SK-N-MC (cell line): Measurements from ENCODE around the gene DAPK1.

Experiments
- DNase-seq: peaks from one replicate; pipeline ENCODE4 v3.0.0-alpha.2; 2011; ENCODE audit warnings: low read depth, low spot score
- H3K27ac ChIP-seq: fragments of 200-600 bp; sonication (generic); 2 replicates; pipeline ENCODE4 v1.5.1; 2016; ENCODE audit warnings: mixed run types
- H3K36me3 ChIP-seq: fragments of 200-600 bp; sonication (generic); 2 replicates; pipeline ENCODE4 v1.6.1; 2017; ENCODE audit warnings: antibody characterized with exemption, low read length, mixed read lengths; ENCODE audit not compliant: insufficient read depth
- H3K4me3 ChIP-seq: fragments of 200-600 bp; sonication (generic); 2 replicates; pipeline ENCODE4 v1.5.1; 2016
- H3K9ac ChIP-seq: fragments of 200-600 bp; sonication (generic); 2 replicates; pipeline ENCODE4 v1.8.0; 2017; ENCODE audit warnings: mixed run types, mixed read lengths; ENCODE audit not compliant: insufficient read length
- H3K9me3 ChIP-seq: fragments of 200-600 bp; sonication (generic); 2 replicates; pipeline ENCODE4 v1.6.1; 2017; ENCODE audit warnings: low read depth, mild to moderate bottlenecking, antibody characterized with exemption, low read length, moderate library complexity, mixed read lengths
- EZH2 ChIP-seq: fragments of 200-600 bp; sonication (generic); IDR thresholded peaks from one replicate; pipeline ENCODE4 v1.6.1; 2017; ENCODE audit warnings: antibody characterized with exemption
- FOXP2 ChIP-seq: optimal IDR thresholded peaks from 2 replicates; pipeline ENCODE3; 2011; ENCODE audit warnings: mild to moderate bottlenecking, moderate library complexity; ENCODE audit not compliant: insufficient read depth; ENCODE audit errors: extremely low read length, control extremely low read depth
- POLR2AphosphoS5 ChIP-seq: IDR thresholded peaks from 2 replicates; pipeline ENCODE4 v1.6.1; 2012; ENCODE audit warnings: mild to moderate bottlenecking, low read depth, low read length, borderline replicate concordance

DAPK1 gene

GRCh38 chr9:87594662-87595061 is 97.0 kb downstream of the DAPK1 start:
- Histone ChIP-seq H3K4me3 (no peak overlapping the region), H3K9ac (no peak overlapping the region), H3K9me3 (no peaks in the 10 kb centered on the region), H3K27ac (no peak overlapping the region), H3K36me3 (no peaks in the 10 kb centered on the region)
- no peak for TF ChIP-seq FOXP2
- no peak for TF ChIP-seq POLR2AphosphoS5
- TF ChIP-seq EZH2: no peak
- no peak for DNase-seq

DNA sequence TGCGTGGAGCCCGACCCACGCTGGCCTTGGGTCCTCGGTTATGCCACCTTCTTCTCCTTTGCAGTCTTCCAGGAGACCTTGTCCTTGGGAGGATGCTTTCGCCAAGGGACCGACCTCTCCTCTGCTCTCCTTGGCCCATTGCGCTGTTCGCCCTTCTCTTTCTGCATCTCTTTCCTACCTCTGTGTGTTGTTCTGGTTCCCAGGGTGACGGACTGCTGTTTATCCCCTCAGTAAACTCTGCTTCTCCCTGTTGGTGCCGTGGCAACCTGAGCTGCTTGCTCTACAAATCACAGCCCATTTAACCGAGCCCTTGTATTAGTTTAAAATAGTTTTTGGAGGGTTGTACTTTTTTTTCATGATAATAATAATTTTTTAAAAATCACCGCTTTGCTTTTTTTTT is 97.9 kb downstream of the DAPK1 start:
- DNase-seq: no peak
- H3K9ac ChIP-seq: no peak overlapping the region
- no peaks in the 10 kb centered on the region for H3K9me3 ChIP-seq
- H3K36me3 ChIP-seq: no peaks in the 10 kb centered on the region
- TF ChIP-seq FOXP2 (no peak), EZH2 (no peak), POLR2AphosphoS5 (no peak)
- no peak overlapping the region for H3K4me3 ChIP-seq
- no peak overlapping the region for H3K27ac ChIP-seq

DNA sequence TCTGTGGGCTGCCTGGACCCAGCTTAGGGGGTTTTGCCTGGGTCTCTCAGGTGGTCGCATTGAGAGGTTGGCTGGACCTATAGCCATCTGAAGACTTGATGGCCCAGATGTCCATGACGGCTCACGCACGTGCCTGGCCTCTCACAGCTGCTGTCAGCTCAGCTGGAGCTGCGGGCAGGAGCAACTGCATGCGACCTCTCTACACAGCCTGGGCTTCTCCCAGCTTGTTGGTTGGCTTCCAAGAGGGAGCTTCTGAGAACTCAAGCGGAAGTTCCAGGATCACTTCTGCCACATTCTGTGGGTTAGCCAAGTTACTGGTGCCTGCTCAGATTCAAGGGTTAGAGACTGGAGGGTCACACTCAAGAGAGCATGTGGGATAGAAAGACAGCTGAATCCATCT is 99.2 kb downstream of the DAPK1 start:
- TF ChIP-seq POLR2AphosphoS5 (no peak), FOXP2 (no peak), EZH2 (no peak)
- Histone ChIP-seq H3K27ac (no peak overlapping the region), H3K9ac (no peak overlapping the region), H3K4me3 (no peak overlapping the region), H3K36me3 (no peaks in the 10 kb centered on the region), H3K9me3 (no peaks in the 10 kb centered on the region)
- no peak for DNase-seq

DNA sequence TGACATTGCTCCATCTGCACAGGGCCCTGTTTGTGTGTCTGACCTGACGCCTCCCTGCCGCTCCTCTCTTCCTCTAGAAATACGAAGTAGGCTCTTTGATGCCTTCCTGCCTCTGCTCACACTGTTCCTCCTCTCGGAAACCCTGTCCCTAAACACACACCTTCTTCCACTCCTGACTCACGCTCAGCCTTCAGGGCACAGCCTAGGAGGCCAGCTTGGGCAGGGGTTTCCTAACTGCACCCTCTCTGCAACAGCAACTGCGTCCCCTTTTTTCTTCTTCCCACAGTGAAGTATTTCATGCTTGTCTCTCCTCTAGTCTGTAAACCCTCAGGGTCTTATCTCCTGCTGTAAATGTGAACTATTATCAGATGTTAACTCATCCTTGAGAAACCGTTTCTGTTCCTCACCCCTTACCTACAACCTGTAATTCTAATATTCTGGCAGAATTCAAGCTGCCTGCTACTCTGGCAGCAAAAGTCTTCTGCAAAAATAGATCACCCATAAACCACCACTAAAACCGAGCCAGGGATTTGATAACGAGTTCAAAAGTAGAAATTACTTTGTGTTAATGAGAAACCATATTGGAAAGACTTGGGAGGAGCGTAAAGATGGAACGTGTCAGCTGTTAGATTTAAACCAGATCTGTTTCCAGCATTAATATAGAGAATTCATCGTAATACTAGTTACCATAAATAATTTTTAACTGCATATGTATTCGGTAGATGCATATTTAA is 100.2 kb downstream of the DAPK1 start:
- Histone ChIP-seq H3K27ac (no peak overlapping the region), H3K36me3 (no peaks in the 10 kb centered on the region), H3K9me3 (no peaks in the 10 kb centered on the region), H3K9ac (no peak overlapping the region), H3K4me3 (no peak overlapping the region)
- no peak for DNase-seq
- TF ChIP-seq POLR2AphosphoS5 (no peak), FOXP2 (no peak), EZH2 (no peak)

DNA sequence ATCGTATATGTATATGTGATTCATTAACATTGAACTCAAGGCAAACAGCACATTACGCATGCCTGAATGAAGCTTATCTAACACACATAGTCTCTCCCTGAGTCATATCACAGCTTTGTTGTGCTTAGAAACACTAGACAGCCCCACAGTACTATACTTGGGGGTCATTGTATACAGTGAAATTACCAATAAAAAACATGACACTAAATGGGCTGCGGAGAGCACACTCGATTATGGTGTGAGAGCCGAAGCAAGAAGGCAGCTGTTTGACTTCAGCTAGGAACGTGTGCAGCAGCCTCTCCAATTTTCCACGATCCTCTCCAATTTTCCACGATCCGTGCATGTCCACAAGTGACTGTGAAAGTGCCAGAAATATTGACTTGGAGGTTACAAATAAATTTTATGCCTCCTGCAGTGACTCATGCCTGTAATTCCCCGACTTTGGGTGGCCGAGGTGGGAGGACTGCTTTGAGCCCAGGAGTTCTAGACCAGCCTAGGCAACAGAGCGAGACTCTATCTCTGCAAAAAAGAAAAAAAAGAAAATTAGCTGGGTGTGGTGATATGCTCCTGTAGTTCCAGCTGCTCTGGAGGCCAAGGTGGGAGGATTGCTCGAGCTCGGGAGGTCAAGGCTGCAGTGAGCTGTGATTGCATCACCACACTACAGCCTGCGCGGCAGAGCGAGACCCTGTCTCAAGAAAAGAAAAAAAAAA is 102.4 kb downstream of the DAPK1 start:
- Histone ChIP-seq H3K9me3 (no peaks in the 10 kb centered on the region), H3K4me3 (no peak overlapping the region), H3K9ac (no peak overlapping the region), H3K36me3 (peaks cover 5% of the 10 kb centered on the region; the same call in 1 of the 2 replicates), H3K27ac (no peak overlapping the region)
- DNase-seq: no peak
- TF ChIP-seq FOXP2 (no peak), EZH2 (no peak), POLR2AphosphoS5 (no peak)

GRCh38 chr9:87601176-87601575 is 103.5 kb downstream of the DAPK1 start:
- no peak for DNase-seq
- Histone ChIP-seq H3K9ac (no peak overlapping the region), H3K27ac (no peak overlapping the region), H3K36me3 (peaks cover 7% of the 10 kb centered on the region; the same call in 1 of the 2 replicates), H3K9me3 (no peaks in the 10 kb centered on the region), H3K4me3 (no peak overlapping the region)
- TF ChIP-seq POLR2AphosphoS5 (no peak), EZH2 (no peak), FOXP2 (no peak)

GRCh38 chr9:87601595-87601994 is 103.9 kb downstream of the DAPK1 start:
- no peaks in the 10 kb centered on the region for H3K9me3 ChIP-seq
- H3K36me3 ChIP-seq: peaks cover 7% of the 10 kb centered on the region; the same call in 1 of the 2 replicates
- H3K9ac ChIP-seq: no peak overlapping the region
- no peak overlapping the region for H3K4me3 ChIP-seq
- no peak overlapping the region for H3K27ac ChIP-seq
- TF ChIP-seq POLR2AphosphoS5 (no peak), FOXP2 (no peak), EZH2 (no peak)
- DNase-seq: no peak

- Histone ChIP-seq H3K9ac (no peak overlapping the region), H3K27ac (peak overlapping the region; percentile 40; the same call in 1 of the 2 replicates), H3K9me3 (no peaks in the 10 kb centered on the region), H3K36me3 (peaks cover 13% of the 10 kb centered on the region), H3K4me3 (0 out of 2 replicates have a peak overlapping the region, but pooled peaks have one; percentile 4)
- TF ChIP-seq POLR2AphosphoS5 (no peak), EZH2 (no peak), FOXP2 (no peak)
- DNase-seq: no peak
Observed at GRCh38 chr9:87602933-87603643, 105.4 kb downstream of the DAPK1 start.
